COR-L47 (cell line): ENCODE data around the gene RHOT2.

Source experiments
- DNase-seq: peaks from one replicate; lab custom pipeline; 2025; lab: John Stamatoyannopoulos, UW

Gene RHOT2

GRCh38 chr16:670485-671352, 2.8 kb downstream of the RHOT2 start:
- no peak for DNase-seq

- DNase-seq: no peak
Observed at GRCh38 chr16:671353-672131, 3.6 kb downstream of the RHOT2 start.

- DNase-seq: no peak
Observed at GRCh38 chr16:672371-672770, 4.4 kb downstream of the RHOT2 start.

- no peak for DNase-seq
Observed at GRCh38 chr16:672851-673250, 4.9 kb downstream of the RHOT2 start.

GRCh38 chr16:673399-673991, 5.6 kb downstream of the RHOT2 start:
- no peak for DNase-seq

- no peak for DNase-seq
Observed at GRCh38 chr16:674214-674881, 6.4 kb downstream of the RHOT2 start.

- DNase-seq: no peak
Observed at GRCh38 chr16:674968-675883, 7.3 kb downstream of the RHOT2 start, which contains the start of gene RHBDL1. Gene RHBDL1, plus strand, starts transcription at chr16:675671. Its CDS starts 120 bp downstream, at chr16:675791.

GRCh38 chr16:675884-676564, 8.1 kb downstream of the RHOT2 start:
- DNase-seq: no peak

- DNase-seq: no peak
Observed at GRCh38 chr16:676565-676902, 8.6 kb downstream of the RHOT2 start.

GRCh38 chr16:676913-677312, 9.0 kb downstream of the RHOT2 start:
- DNase-seq: peak; percentile 86

- peak; percentile 64 for DNase-seq
Observed at GRCh38 chr16:677316-678190, 9.6 kb downstream of the RHOT2 start.

GRCh38 chr16:678209-678857, 10.4 kb downstream of the RHOT2 start:
- DNase-seq: no peak

GRCh38 chr16:678858-679813, 11.2 kb downstream of the RHOT2 start:
- DNase-seq: no peak

- DNase-seq: peak; percentile 68
Observed at GRCh38 chr16:679814-680624, 12.1 kb downstream of the RHOT2 start, which contains the start of gene STUB1. Gene STUB1, plus strand, starts transcription at chr16:680410. Its CDS starts 116 bp downstream, at chr16:680526.

- no peak for DNase-seq
Observed at GRCh38 chr16:680625-680945, 12.7 kb downstream of the RHOT2 start.

- DNase-seq: no peak
Observed at GRCh38 chr16:680967-681745, 13.2 kb downstream of the RHOT2 start.
